DMS114 treated with DMSO at 0.1 percent for 48 hours (cell line): ENCODE results near the gene COL8A2.
A peak's percentile ranks its signal among the peaks of the same experiment; 100 is the strongest.
"Not testable (repeated sequence)": the region's sequence is repeated elsewhere in the genome, so short reads cannot be mapped to it uniquely, and the experiment has no call there.

Source experiments
- DNase-seq: peaks from one replicate; lab custom pipeline; 2025; ENCODE audit not compliant: unreplicated experiment; lab: John Stamatoyannopoulos, UW

Gene COL8A2

GRCh38 chr1:36125129-36125991 lies at the start of gene COL8A2:
Gene COL8A2, minus strand, starts transcription at chr1:36125222. Its CDS starts 24,980 bp downstream, at chr1:36100242.
- no peak for DNase-seq

GRCh38 chr1:36174713-36175112 lies 49.7 kb upstream of the COL8A2 start:
- DNase-seq: no peak

GRCh38 chr1:36172983-36173382 lies 48.0 kb upstream of the COL8A2 start:
- DNase-seq: no peak

GRCh38 chr1:36172017-36172747 lies 47.2 kb upstream of the COL8A2 start:
- no peak for DNase-seq

GRCh38 chr1:36170643-36171412 lies 45.8 kb upstream of the COL8A2 start:
- DNase-seq: no peak

GRCh38 chr1:36168514-36168913 lies 43.5 kb upstream of the COL8A2 start:
- DNase-seq: no peak

- no peak for DNase-seq
These were observed 42.2 kb upstream of the COL8A2 start for GRCh38 chr1:36166938-36167905.

GRCh38 chr1:36166136-36166535 lies 41.1 kb upstream of the COL8A2 start:
- DNase-seq: no peak

- no peak for DNase-seq
These were observed 40.1 kb upstream of the COL8A2 start for GRCh38 chr1:36165145-36165544.

GRCh38 chr1:36164361-36164760 lies 39.3 kb upstream of the COL8A2 start:
- no peak for DNase-seq

- DNase-seq: no peak
These were observed 38.4 kb upstream of the COL8A2 start for GRCh38 chr1:36163426-36163825.

GRCh38 chr1:36162680-36163239 lies 37.7 kb upstream of the COL8A2 start:
- no peak for DNase-seq

- DNase-seq: no peak
These were observed 36.9 kb upstream of the COL8A2 start for GRCh38 chr1:36161641-36162531.

- DNase-seq: peak; percentile 41
These were observed 36.0 kb upstream of the COL8A2 start for GRCh38 chr1:36160949-36161485.

- no peak for DNase-seq
These were observed 35.4 kb upstream of the COL8A2 start for GRCh38 chr1:36160388-36160948.

- DNase-seq: no peak
These were observed 34.8 kb upstream of the COL8A2 start for GRCh38 chr1:36159614-36160387.

GRCh38 chr1:36158827-36159252 lies 33.8 kb upstream of the COL8A2 start:
- DNase-seq: not testable (repeated sequence)
